Activated CD4-positive, alpha-beta T cell treated with anti-CD3 and anti-CD28 coated beads, Interleukin-2, amount 50 U/mL, for 24 hours (primary cell): Measurements from ENCODE around the gene MITF.

Source experiments
- DNase-seq, 2 donors: peaks; one replicate each; pipeline ENCODE4 v3.0.0-alpha.2; 2020; ENCODE audit warnings: low read depth in 1 of 2, low spot score in 1 of 2

The MITF gene

DNA sequence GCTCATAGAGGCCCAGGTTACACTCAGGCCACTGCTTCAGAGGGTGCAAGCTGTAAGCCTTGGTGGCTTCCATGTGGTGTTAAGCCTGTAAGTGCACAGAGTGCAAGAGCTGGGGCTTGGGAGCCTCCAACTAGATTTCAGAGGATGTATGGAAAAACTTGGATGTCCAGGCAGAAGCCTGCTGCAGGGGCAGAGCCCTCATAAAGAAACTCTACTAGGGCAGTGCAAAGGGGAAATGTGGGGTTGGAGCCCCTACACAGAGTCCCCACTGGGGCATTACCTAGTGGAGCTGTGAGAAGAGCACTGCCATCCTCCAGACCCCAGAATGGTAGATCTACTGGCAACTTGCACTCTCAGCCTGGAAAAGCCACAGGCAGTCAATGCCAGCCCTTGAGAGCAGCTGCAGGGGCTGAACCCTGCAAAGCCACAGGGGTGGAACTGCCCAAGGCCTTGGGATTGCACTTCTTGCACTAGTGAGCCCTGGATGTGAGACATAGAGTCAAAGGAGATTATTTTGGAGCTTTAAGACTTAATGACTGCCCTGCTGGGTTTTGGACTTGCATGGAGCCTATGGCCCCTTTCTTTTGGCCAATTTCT is 14.0 kb downstream of the MITF start:
- no peak for DNase-seq

DNA sequence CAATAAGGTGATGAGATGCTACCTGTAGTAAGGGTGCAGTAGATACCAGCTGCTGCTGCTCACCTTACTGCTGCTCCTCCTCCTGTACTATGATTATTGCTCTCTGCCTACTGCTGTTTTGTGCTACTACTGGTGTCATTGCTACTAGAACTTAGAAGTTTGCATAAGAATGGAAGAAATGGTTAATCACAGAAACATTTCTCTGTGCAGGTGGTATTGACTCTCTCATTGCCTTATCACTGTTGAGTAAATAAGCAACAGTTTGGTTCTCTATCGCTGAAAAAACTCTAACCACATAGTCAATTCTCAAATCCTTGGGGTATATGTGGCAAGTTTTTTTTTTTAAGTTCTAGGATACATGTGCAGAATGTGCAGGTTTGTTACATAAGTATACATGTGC is 16.5 kb downstream of the MITF start:
- DNase-seq, result no peak

DNA sequence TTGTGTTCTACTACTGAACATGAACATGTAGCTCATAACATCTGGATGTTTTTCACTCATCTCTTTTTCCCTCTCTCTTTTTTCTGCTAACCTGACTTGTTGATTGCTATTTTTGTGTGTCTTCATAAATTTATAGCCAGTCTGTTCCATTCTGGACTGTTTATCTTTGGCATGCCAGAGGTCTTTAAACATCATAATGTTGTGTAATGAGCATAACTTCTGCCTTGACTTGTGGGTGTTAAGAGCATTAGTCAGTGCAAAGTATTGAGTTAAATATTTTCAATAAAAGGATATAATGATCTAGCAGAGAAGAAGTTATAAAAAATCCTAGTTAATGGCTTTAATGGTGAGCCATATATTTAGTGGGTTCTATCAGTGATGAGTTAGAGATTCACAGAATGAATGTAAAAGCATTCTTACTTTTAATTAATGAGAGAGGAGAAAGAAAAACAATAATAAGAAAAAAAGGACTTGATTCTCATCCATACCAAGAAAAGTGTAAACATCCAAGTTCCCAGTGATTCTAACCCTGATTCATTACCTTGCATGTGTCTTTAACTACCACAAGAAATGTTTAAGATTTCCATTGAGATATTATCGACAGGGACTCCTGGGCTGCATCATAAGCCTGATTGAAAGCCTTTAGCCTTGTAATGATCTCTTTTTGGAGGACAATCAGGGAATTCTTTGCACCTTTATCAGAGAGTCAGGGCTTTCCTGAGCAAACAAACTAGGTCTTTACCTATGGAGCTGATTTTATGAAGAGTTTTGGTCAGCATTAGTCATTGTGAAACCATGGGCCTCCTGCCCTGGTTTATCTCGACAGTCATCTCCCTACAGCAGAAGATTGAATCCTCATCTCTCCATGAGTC is 22.9 kb downstream of the MITF start:
- no peak for DNase-seq

DNA sequence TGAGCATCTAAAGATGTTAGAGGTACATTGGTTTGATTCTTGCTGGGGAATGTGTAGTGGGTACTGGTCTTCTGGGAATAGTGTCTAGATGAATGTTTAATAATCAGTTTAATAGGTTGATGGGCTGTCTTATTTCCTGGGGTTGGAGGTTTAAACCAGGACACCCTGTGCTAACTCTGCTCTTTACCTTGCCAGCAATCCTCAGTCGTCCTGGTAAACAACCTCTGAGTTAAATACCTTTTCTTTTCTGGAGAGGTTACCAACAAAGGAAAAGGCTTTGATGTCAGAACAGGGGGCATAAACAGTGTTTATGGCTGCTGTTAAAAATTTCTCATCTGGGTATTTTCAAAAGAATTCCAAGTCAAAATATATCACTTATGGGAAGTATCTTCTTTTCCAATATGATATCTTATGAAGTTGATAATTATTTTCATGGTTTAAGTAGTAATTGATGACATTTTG is 23.5 kb downstream of the MITF start:
- no peak for DNase-seq

GRCh38 chr3:69763458-69763857 is 24.2 kb downstream of the MITF start:
- DNase-seq, result no peak

GRCh38 chr3:69764121-69764741 is 25.0 kb downstream of the MITF start:
- DNase-seq, result no peak

DNA sequence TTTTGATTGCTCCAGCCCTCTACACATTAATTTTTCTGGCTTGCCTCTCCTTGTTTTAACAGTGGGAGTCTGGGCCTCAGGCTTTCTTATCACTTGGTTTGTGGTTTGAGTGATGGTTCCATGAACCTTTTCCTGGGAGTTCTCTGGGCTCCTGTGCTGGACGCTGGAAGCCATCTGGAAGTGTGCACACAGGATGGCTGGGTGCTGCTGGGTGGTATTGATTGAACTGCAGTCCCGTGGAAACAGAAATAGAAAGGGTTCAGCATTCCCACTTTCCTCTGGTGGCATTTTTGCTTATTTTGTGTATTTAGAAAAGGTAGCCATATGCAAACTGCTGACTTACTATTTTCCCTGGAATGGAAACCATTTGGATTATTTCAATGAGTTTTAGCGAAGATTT is 25.6 kb downstream of the MITF start:
- no peak for DNase-seq

- no peak for DNase-seq
These were observed 27.4 kb downstream of the MITF start for GRCh38 chr3:69766638-69767037.

- DNase-seq, result no peak
These were observed 28.3 kb downstream of the MITF start for GRCh38 chr3:69767571-69767970.

DNA sequence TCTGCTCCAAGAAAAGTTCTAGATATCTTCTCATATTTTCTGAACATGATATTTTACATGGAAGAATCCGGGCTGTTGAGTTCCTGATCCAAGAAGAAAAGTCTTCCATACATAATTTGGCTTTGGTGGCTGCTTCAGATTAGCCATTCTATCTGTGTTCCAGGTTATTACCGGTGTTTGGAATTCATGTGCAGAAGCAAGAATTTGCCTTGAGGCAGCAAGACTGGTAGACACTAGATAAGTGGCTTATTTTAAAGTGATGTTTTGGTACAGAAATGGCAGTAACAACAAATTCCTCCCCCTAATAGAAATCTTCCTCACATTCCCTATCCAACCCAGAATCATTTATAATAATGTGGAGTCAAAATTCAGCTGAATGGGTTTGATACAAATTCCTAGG is 29.2 kb downstream of the MITF start:
- DNase-seq, result no peak

- no peak for DNase-seq
These were observed 31.0 kb downstream of the MITF start for GRCh38 chr3:69770219-69770618.

DNA sequence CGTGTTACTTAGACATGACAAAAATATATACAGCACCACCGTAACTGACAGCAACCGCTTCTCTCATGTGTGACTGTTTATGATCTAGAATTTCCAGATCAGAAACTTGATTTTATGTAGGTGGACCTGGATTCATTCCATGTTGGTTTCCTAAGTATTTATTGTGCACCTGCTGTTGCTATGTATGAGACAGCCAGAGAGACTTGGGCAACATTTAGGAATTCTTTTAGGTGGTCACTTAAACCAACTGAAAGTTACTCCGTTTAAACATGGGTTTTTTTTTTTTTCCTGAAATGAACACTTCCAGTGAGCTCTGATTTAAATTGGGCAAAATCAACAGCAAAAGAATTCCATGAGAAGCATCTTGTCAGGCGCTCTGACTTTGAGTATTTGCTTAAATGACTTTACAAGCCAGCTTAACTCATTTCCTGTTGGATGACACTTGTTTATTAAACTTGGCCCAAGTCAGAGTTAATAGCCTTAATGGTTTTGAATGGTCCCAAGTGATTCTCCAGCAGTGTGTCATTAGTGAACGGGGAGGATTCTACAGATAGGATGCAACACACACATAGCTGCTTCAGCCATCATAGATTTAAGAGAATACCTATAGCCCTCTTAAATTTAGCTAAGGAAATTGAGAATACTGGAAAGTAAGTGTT is 31.8 kb downstream of the MITF start:
- DNase-seq, result no peak

DNA sequence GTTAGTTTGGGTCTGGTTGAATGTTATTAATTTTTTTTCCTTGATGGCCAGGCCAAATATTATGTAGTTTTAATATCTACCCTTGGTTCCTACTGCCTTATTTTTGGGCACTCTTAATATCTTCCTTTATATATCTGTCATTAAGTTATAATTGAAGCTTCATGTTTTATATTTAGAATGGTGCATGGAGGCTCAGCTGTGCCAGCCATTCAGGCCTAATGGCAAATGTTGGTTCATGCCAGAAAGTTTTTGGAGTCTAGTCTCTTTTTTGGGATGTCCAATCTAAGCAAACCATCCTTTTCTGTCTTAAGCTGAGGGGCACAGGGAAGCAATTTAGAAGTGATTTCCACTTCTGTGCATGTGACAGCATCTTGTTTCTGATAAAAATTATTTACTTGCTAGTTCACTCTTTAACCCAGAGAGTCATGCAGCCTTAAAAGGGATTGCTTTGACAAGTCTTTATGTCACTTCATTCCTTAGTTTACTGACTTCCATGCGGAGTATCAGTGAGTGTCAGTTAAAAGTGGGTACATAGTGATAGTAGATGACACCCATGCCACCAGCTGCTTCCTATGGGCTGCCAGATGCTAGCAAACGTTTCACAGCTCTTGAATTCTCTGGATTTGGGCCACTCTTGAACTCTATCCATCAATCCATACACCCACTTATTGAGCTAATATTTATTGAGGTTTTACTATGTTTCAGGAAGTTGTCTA is 33.0 kb downstream of the MITF start:
- DNase-seq, result no peak

DNA sequence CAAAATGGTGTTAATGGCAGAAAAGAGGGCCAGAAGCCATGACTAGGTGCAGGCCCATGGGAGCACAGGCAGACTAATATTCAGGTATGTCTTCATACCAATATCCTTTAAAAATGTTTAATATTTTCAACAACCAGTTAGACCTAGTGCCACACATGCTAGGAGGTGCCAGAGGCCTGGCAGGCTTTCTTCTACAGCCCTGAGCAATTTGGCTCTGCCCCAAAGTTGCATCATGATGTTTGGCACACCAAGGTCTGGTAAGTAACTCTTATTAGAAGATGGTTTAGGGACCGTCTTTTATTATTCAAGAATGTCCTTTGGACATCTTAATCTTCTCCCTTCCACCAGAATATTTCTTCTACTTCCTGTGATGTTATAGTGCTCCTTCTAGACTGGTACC is 34.8 kb downstream of the MITF start:
- DNase-seq, result no peak

GRCh38 chr3:69775751-69776150 is 36.5 kb downstream of the MITF start:
- DNase-seq, result no peak

DNA sequence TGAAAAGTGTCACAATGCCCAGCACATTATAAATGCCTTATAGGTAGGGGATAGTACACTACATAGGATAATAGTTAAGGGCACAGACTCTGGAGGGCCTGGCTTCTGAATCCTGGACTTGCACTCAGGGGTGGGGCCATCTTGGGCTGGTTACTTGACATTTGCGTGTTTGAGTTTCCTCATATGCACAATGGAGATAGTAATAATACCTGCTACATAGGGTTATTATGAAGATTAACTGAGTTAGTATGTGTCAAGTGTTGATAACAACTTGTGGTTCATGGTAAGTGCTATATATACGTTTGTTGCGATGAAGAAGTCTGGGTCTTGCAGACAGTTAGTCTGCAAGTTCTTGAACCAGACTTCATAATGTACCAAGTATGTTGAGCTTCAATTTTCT is 37.0 kb downstream of the MITF start:
- no peak for DNase-seq

GRCh38 chr3:69776920-69777581 is 37.8 kb downstream of the MITF start:
- DNase-seq, result no peak

GRCh38 chr3:69777582-69777967 is 38.3 kb downstream of the MITF start:
- no peak for DNase-seq

- no peak for DNase-seq
These were observed 42.3 kb downstream of the MITF start for GRCh38 chr3:69781593-69781992.

DNA sequence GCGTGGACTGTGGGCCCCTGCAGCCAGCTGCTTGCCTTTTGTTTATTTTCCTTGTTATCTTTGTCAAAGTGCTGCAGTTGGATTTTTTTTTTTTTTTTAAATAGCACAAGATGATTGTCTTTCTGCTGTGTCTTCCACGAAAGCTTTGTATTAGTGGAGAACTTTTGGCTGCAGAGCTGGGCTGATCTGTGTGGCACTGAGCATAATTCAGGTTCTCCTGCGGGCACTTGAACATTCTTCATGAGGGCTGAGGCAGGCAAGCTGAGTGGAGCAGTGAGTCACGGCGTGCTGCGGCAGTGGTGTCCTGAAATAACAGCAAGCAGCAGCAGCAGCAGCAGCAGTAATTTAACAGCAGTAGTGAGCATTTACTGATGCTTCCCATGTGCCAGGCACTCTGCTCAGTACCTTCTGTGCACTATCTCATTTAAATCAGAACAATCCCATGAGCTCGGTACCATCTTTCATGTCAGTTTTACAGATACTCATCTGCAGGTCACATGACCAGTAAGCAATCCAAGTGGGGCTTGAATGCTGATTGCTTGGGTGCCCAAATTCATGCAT is 45.8 kb downstream of the MITF start:
- DNase-seq, result no peak
